Left ventricle myocardium inferior (tissue), 1 donor: ENCODE results near the gene SEMA3B. TPM values are rescaled to one million over a fixed set of nuclear protein-coding genes. Genes with fewer than 3 reads are reported as not detected.
"Not testable (repeated sequence)": the region's sequence is repeated elsewhere in the genome, so short reads cannot be mapped to it uniquely, and the experiment has no call there.

ENCODE experiments used
- DNase-seq: peaks from one replicate; pipeline ENCODE4 v3.0.0-alpha.2; 2020
- H3K27ac ChIP-seq: fragments of 200-600 bp; replicated peaks from 2 replicates; pipeline ENCODE4 v1.8.0; 2021
- H3K27me3 ChIP-seq: fragments of 200-600 bp; 2 replicates; pipeline ENCODE4 v1.8.0; 2021; ENCODE audit warnings: low read depth
- H3K36me3 ChIP-seq: fragments of 200-600 bp; 2 replicates; pipeline ENCODE4 v1.8.0; 2021
- H3K4me1 ChIP-seq: fragments of 200-600 bp; 2 replicates; pipeline ENCODE4 v1.8.0; 2021
- H3K4me3 ChIP-seq: fragments of 200-600 bp; 2 replicates; pipeline ENCODE4 v1.8.0; 2021; ENCODE audit warnings: mild to moderate bottlenecking, moderate library complexity
- H3K9me3 ChIP-seq: fragments of 200-600 bp; replicated peaks from 2 replicates; pipeline ENCODE4 v1.8.0; 2021
- intact Hi-C: fragments of 100-400 bp; cut with micrococcal nuclease; formaldehyde crosslinking; loops from one replicate; pipeline ENCODE4 v1.11.0; 2022
- total RNA-seq: library from RNA; stranded (reverse); fragmentation: NEBNext Ultra II Directional; extraction: Animal tissue kit (Norgen Biotek cat#: 25700); gene quantifications from one replicate; pipeline ENCODE4 v1.2.1, GENCODE V29; 2021
- TF ChIP-seq, protein P1 (sequence below): fragments of 200-600 bp; IDR thresholded peaks from 2 replicates; pipeline ENCODE4 v1.8.0; 2021; ENCODE audit warnings: antibody characterized with exemption, mild to moderate bottlenecking, borderline replicate concordance
- donor health status: DM: no; HTN: yes; CAD: no; lungs with severe emphysema.

SEMA3B gene
- total RNA-seq, 1 donor from 2014 or later = 23.2 TPM

GRCh38 chr3:50243543-50243895 is 25.4 kb upstream of the SEMA3B start:
- H3K36me3 ChIP-seq = peaks cover 4% of the 10 kb centered on the region
- intact Hi-C loops = no loop called here
- peaks cover 100% of the 10 kb centered on the region for H3K4me1 ChIP-seq

GRCh38 chr3:50244813-50245212 is 24.1 kb upstream of the SEMA3B start:
- Histone ChIP-seq H3K4me3 (peak overlapping the region; percentile 91), H3K27ac (peak overlapping the region; percentile 99), H3K4me1 (peaks cover 100% of the 10 kb centered on the region)
- DNase-seq, intact Hi-C loops, H3K36me3 ChIP-seq, H3K9me3 ChIP-seq, H3K27me3 ChIP-seq: not testable (repeated sequence)

More at GRCh38 chr3:50243543-50243895, 25.4 kb upstream of the SEMA3B start:
- no peak for DNase-seq
- Histone ChIP-seq H3K9me3 (no peaks in the 10 kb centered on the region), H3K27me3 (no peaks in the 10 kb centered on the region), H3K4me3 (peak overlapping the region; percentile 91), H3K27ac (peak overlapping the region; percentile 99)
- TF ChIP-seq, protein P1, sequence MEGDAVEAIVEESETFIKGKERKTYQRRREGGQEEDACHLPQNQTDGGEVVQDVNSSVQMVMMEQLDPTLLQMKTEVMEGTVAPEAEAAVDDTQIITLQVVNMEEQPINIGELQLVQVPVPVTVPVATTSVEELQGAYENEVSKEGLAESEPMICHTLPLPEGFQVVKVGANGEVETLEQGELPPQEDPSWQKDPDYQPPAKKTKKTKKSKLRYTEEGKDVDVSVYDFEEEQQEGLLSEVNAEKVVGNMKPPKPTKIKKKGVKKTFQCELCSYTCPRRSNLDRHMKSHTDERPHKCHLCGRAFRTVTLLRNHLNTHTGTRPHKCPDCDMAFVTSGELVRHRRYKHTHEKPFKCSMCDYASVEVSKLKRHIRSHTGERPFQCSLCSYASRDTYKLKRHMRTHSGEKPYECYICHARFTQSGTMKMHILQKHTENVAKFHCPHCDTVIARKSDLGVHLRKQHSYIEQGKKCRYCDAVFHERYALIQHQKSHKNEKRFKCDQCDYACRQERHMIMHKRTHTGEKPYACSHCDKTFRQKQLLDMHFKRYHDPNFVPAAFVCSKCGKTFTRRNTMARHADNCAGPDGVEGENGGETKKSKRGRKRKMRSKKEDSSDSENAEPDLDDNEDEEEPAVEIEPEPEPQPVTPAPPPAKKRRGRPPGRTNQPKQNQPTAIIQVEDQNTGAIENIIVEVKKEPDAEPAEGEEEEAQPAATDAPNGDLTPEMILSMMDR = no peak

DNA sequence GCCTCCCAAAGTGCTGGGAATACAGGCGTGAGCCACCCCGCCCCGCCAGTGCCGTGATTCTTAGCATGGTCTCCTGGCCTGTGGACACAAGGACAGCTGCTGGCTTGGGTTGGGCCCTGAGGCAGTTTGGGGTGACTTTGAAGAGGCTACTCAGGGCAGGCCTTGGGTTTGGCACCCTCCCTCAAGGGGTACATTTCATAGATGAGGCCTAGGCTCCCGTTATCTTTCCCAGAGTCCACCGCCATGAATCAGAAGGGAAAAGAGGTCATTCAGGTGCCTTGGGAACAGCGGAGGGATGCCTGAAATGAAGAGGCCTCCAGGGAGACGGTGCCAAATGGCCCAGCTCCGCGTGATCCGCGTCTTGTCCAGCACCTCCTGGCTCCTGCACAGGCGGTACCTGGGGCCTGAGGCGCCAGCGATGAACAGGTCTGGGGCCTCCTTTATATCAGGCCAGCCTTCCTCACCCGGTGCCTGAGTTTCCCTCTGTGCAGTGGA is 23.6 kb upstream of the SEMA3B start:
- Histone ChIP-seq H3K9me3 (no peaks in the 10 kb centered on the region), H3K4me3 (peak overlapping the region; percentile 65), H3K36me3 (no peaks in the 10 kb centered on the region), H3K4me1 (peaks cover 100% of the 10 kb centered on the region), H3K27ac (peak overlapping the region; percentile 99), H3K27me3 (no peaks in the 10 kb centered on the region)
- TF ChIP-seq, protein P1 = no peak
- no peak for DNase-seq
- intact Hi-C loops = no loop called here

DNA sequence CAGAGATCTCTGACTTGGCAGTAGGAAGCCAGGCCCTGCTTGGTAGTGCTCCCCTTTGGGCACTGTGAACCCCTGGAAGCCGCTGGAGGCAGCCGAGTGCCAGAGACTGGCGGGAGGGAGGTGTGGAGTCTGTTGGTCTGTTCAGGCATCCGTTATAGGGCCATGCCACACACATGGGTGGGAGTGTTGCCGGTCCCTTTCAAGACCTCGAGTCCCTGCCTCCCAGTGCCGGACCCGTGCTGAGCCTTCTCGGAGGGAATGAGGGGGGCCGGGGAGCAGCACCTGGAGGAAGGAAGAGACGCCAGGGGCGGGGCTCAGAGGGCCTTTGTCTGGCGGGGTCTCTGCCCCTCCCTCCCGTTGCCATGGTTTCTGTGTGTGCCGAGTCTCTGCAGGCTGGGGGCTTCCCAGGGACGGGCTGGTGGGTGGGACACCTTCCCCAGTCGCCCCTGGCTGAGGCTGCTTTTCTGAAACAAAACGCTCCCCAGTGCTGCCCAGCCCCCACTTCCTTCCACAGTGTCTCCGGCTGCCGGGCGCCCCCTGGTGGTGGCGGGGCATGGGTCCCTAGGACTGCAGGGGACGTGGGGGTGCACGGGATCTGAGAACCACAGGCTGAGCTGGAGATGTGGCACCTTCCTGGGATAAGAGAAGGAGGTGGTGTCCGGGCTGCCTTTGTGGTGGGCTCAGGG is 23.0 kb upstream of the SEMA3B start:
- H3K27ac ChIP-seq = peak overlapping the region; percentile 99
- H3K4me1 ChIP-seq = peaks cover 100% of the 10 kb centered on the region
- intact Hi-C loops = no loop called here
- peak overlapping the region; percentile 65 for H3K4me3 ChIP-seq
- DNase-seq = peak; percentile 92
- no peaks in the 10 kb centered on the region for H3K9me3 ChIP-seq
- no peaks in the 10 kb centered on the region for H3K36me3 ChIP-seq
- TF ChIP-seq, protein P1 = peak; percentile 98
- no peaks in the 10 kb centered on the region for H3K27me3 ChIP-seq

GRCh38 chr3:50246517-50246954 is 22.4 kb upstream of the SEMA3B start:
- Histone ChIP-seq H3K4me1 (peaks cover 100% of the 10 kb centered on the region), H3K36me3 (no peaks in the 10 kb centered on the region), H3K4me3 (peak overlapping the region; percentile 65), H3K27ac (peak overlapping the region; percentile 99), H3K27me3 (no peaks in the 10 kb centered on the region), H3K9me3 (no peaks in the 10 kb centered on the region)
- peak; percentile 50 for DNase-seq
- TF ChIP-seq, protein P1 = peak; percentile 0
- intact Hi-C loops = no loop called here

- peaks cover 12% of the 10 kb centered on the region for H3K36me3 ChIP-seq
- intact Hi-C loops = no loop called here
- H3K9me3 ChIP-seq = no peaks in the 10 kb centered on the region
- H3K4me1 ChIP-seq = peaks cover 100% of the 10 kb centered on the region
- peak overlapping the region; percentile 29 for H3K4me3 ChIP-seq
- peak overlapping the region; percentile 99 for H3K27ac ChIP-seq
- peak; percentile 65 for DNase-seq
- no peaks in the 10 kb centered on the region for H3K27me3 ChIP-seq
- TF ChIP-seq, protein P1 = no peak
These were observed 20.6 kb upstream of the SEMA3B start for GRCh38 chr3:50248387-50248786.
